Neuronal stem cell (in vitro differentiated cells): ENCODE results near the gene SETD2.
"Not testable (repeated sequence)": the region's sequence is repeated elsewhere in the genome, so short reads cannot be mapped to it uniquely, and the experiment has no call there.

ENCODE experiments used
- DNase-seq: peaks from one replicate; pipeline ENCODE4 v3.0.0-alpha.2; 2013; ENCODE audit warnings: low spot score
- H2AFZ ChIP-seq: one replicate; pipeline ENCODE4 v1.6.1; 2013; ENCODE audit warnings: mild to moderate bottlenecking, low read length, inconsistent platforms
- H2AK5ac ChIP-seq: 2 replicates; pipeline ENCODE4 v1.6.1; 2013; ENCODE audit warnings: low read depth, mild to moderate bottlenecking, inconsistent platforms, low read length, moderate library complexity, mixed read lengths
- H2BK120ac ChIP-seq: 2 replicates; pipeline ENCODE4 v1.6.1; 2013; ENCODE audit warnings: low read depth, mild to moderate bottlenecking, inconsistent platforms, low read length, moderate library complexity, mixed read lengths
- H2BK12ac ChIP-seq: one replicate; pipeline ENCODE4 v1.6.1; 2013; ENCODE audit warnings: low read length, inconsistent platforms
- H2BK15ac ChIP-seq: 2 replicates; pipeline ENCODE4 v1.6.1; 2013; ENCODE audit warnings: mild to moderate bottlenecking, low read length, inconsistent platforms, mixed read lengths
- H2BK5ac ChIP-seq: one replicate; pipeline ENCODE4 v1.6.1; 2013; ENCODE audit warnings: inconsistent platforms, mild to moderate bottlenecking, low read length, moderate library complexity
- H3K14ac ChIP-seq: one replicate; pipeline ENCODE4 v1.6.1; 2013; ENCODE audit warnings: low read length, inconsistent platforms
- H3K18ac ChIP-seq: 2 replicates; pipeline ENCODE4 v1.6.1; 2013; ENCODE audit warnings: low read length, inconsistent platforms
- H3K23ac ChIP-seq: 2 replicates; pipeline ENCODE4 v1.6.1; 2013; ENCODE audit warnings: low read depth, mild to moderate bottlenecking, mixed read lengths, low read length, inconsistent platforms; ENCODE audit not compliant: poor library complexity
- H3K27ac ChIP-seq: replicated peaks from 3 replicates; pipeline ENCODE4 v1.5.1; 2013; ENCODE audit warnings: low read length, inconsistent platforms
- H3K27me3 ChIP-seq, 3 experiments: 2 replicates each; pipeline ENCODE4 v1.6.1; 2013; ENCODE audit warnings: low read length in 3 of 3, mild to moderate bottlenecking in 2 of 3, inconsistent platforms in 1 of 3, low read depth in 1 of 3, mixed read lengths in 1 of 3, moderate library complexity in 1 of 3; ENCODE audit not compliant: control insufficient read depth in 3 of 3, insufficient read depth in 3 of 3
- H3K36me3 ChIP-seq, 2 donors: replicated peaks in 1 of 2; 2 replicates each; pipeline ENCODE4 v1.6.1; 2013; ENCODE audit warnings: low read length in 2 of 2; ENCODE audit not compliant: control insufficient read depth in 2 of 2, insufficient read depth in 2 of 2
- H3K4ac ChIP-seq: 2 replicates; pipeline ENCODE4 v1.6.1; 2013; ENCODE audit warnings: inconsistent platforms, mild to moderate bottlenecking, low read length, moderate library complexity
- H3K4me1 ChIP-seq, 2 donors: 1 replicate in 1 of 2; 2 replicates in 1 of 2; pipeline ENCODE4 v1.6.1; 2013; ENCODE audit warnings: low read length in 2 of 2, low read depth in 1 of 2; ENCODE audit not compliant: control insufficient read depth in 2 of 2, insufficient read depth in 1 of 2
- H3K4me2 ChIP-seq: one replicate; pipeline ENCODE4 v1.6.1; 2013; ENCODE audit warnings: mild to moderate bottlenecking, low read length, inconsistent platforms; ENCODE audit not compliant: insufficient read depth, poor library complexity, severe bottlenecking
- H3K4me3 ChIP-seq, 2 donors: 2 replicates each; pipeline ENCODE4 v1.5.1; 2013; ENCODE audit warnings: low read length in 2 of 2, mild to moderate bottlenecking in 2 of 2, inconsistent platforms in 1 of 2, moderate library complexity in 1 of 2
- H3K79me1 ChIP-seq: one replicate; pipeline ENCODE4 v1.6.1; 2013; ENCODE audit warnings: low read depth, mild to moderate bottlenecking, inconsistent platforms, low read length, moderate library complexity
- H3K9ac ChIP-seq: one replicate; pipeline ENCODE4 v1.6.1; 2013; ENCODE audit warnings: mild to moderate bottlenecking, low read depth, low read length, inconsistent platforms; ENCODE audit not compliant: poor library complexity
- H3K9me3 ChIP-seq, 2 donors: replicated peaks in 1 of 2; 2 replicates each; pipeline versions ENCODE3 to v1.6.1; 2013; ENCODE audit warnings: low read length in 2 of 2, mild to moderate bottlenecking in 2 of 2, inconsistent platforms in 1 of 2, low read depth in 1 of 2, mixed read lengths in 1 of 2, moderate library complexity in 1 of 2; ENCODE audit not compliant: control insufficient read depth in 2 of 2, insufficient read depth in 1 of 2
- H4K8ac ChIP-seq: one replicate; pipeline ENCODE4 v1.6.1; 2013; ENCODE audit warnings: low read depth, mild to moderate bottlenecking, inconsistent platforms, low read length, moderate library complexity
- H4K91ac ChIP-seq: one replicate; pipeline ENCODE4 v1.6.1; 2013; ENCODE audit warnings: low read length, low read depth, mild to moderate bottlenecking, inconsistent platforms; ENCODE audit not compliant: poor library complexity
- WGBS, 2 donors: extraction: QIAGEN DNeasy Blood & Tissue Kit; methylation state at CpG; one replicate each; pipeline ENCODE4 v1.1.7; 2013; ENCODE audit warnings: missing lambda C conversion rate in 2 of 2, mixed read lengths in 1 of 2; ENCODE audit not compliant: insufficient read length in 2 of 2, insufficient replicate concordance in 1 of 2; ENCODE audit errors: extremely low coverage in 2 of 2; 5-methylcytosine and 5-hydroxymethylcytosine counted together

Gene SETD2

DNA sequence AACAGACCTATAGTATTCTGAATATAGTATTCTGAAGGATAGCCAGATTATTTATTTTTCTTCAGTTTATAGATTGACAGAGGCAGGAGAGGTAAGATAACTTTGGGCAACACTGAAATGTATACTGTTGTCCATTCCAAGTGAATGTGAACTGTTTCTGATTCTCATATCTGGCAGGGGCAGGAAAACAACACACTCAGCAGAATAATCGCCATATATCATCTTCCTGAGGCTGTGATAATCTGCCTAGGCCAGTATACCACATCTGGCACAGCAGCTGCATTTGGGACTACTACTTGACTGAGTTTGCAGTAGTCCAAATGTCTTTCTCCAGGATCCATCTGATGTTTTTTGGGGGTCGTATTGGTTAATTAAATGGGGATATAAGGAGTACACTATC, 22.4 kb upstream of the SETD2 start:
- no peak for DNase-seq
- H2BK12ac ChIP-seq = no peak overlapping the region

GRCh38 chr3:47181685-47182084, 17.8 kb upstream of the SETD2 start:
- H3K79me1 ChIP-seq, H3K27me3 ChIP-seq, H3K18ac ChIP-seq, H2AFZ ChIP-seq, H4K8ac ChIP-seq, H3K27ac ChIP-seq, H3K4me2 ChIP-seq, H2BK15ac ChIP-seq, H2BK5ac ChIP-seq, H3K4me3 ChIP-seq, H2BK120ac ChIP-seq, H3K9ac ChIP-seq, H4K91ac ChIP-seq, H3K23ac ChIP-seq, H2BK12ac ChIP-seq, DNase-seq, H3K14ac ChIP-seq, H3K4me1 ChIP-seq, H3K9me3 ChIP-seq, H2AK5ac ChIP-seq, H3K4ac ChIP-seq: not testable (repeated sequence)
- H3K36me3 ChIP-seq = peaks cover 0 to 25% of the 10 kb centered on the region in 2 donors
- WGBS, 2 donors = no CpG with 5 or more reads among the region's 4 CpGs

More for the DNA sequence above, 22.4 kb upstream of the SETD2 start:
- no peak overlapping the region for H3K9ac ChIP-seq
- no peaks in the 10 kb centered on the region for H3K9me3 ChIP-seq
- no peak overlapping the region for H2AK5ac ChIP-seq
- H4K91ac ChIP-seq = no peak overlapping the region
- H3K4ac ChIP-seq = no peak overlapping the region
- no peaks in the 10 kb centered on the region for H3K27me3 ChIP-seq
- no peak overlapping the region for H2AFZ ChIP-seq
- WGBS, 2 donors = no CpG with 5 or more reads among the region's 2 CpGs
- no peak overlapping the region for H3K4me3 ChIP-seq
- H3K27ac ChIP-seq = no peak overlapping the region
- no peak overlapping the region for H2BK120ac ChIP-seq
- no peak overlapping the region for H2BK5ac ChIP-seq
- H3K23ac ChIP-seq = no peak overlapping the region
- H3K4me2 ChIP-seq = no peak overlapping the region
- no peak overlapping the region for H3K14ac ChIP-seq
- H3K18ac ChIP-seq = no peak overlapping the region
- no peaks in the 10 kb centered on the region for H3K36me3 ChIP-seq
- H2BK15ac ChIP-seq = no peak overlapping the region
- no peak overlapping the region for H4K8ac ChIP-seq
- no peaks in the 10 kb centered on the region for H3K4me1 ChIP-seq
- H3K79me1 ChIP-seq = no peaks in the 10 kb centered on the region

- not testable (repeated sequence) for DNase-seq, H2AFZ ChIP-seq, H3K27me3 ChIP-seq, H2BK120ac ChIP-seq, H3K18ac ChIP-seq, H2BK15ac ChIP-seq, H2AK5ac ChIP-seq, H3K4me3 ChIP-seq, H3K4ac ChIP-seq, H2BK5ac ChIP-seq, H3K23ac ChIP-seq, H3K4me1 ChIP-seq, H4K8ac ChIP-seq, H3K79me1 ChIP-seq, H4K91ac ChIP-seq, H3K14ac ChIP-seq, H2BK12ac ChIP-seq, H3K9ac ChIP-seq, H3K27ac ChIP-seq, H3K9me3 ChIP-seq, H3K4me2 ChIP-seq
- peaks cover 0 to 31% of the 10 kb centered on the region in 2 donors for H3K36me3 ChIP-seq
- WGBS, 2 donors = no CpG with 5 or more reads among the region's 12 CpGs
These were observed 16.1 kb upstream of the SETD2 start for GRCh38 chr3:47180011-47180410.

- Histone ChIP-seq H2BK15ac (no peak overlapping the region), H3K79me1 (no peaks in the 10 kb centered on the region)
- WGBS, 2 donors = no CpG with 5 or more reads among the region's 5 CpGs
These were observed 12.7 kb upstream of the SETD2 start for GRCh38 chr3:47176582-47176981.

More at GRCh38 chr3:47176582-47176981, 12.7 kb upstream of the SETD2 start:
- DNase-seq = no peak
- no peak overlapping the region for H3K9ac ChIP-seq
- no peak overlapping the region for H2AFZ ChIP-seq
- no peak overlapping the region for H2AK5ac ChIP-seq
- H3K27me3 ChIP-seq = no peaks in the 10 kb centered on the region
- no peaks in the 10 kb centered on the region for H3K4me1 ChIP-seq
- no peak overlapping the region for H3K4ac ChIP-seq
- no peak overlapping the region for H3K27ac ChIP-seq
- no peak overlapping the region for H2BK12ac ChIP-seq
- no peak overlapping the region for H3K23ac ChIP-seq
- H4K91ac ChIP-seq = no peak overlapping the region
- no peak overlapping the region for H2BK5ac ChIP-seq
- peaks cover 0 to 52% of the 10 kb centered on the region in 2 donors for H3K36me3 ChIP-seq
- no peaks in the 10 kb centered on the region for H3K9me3 ChIP-seq
- H3K14ac ChIP-seq = no peak overlapping the region
- H3K4me2 ChIP-seq = no peak overlapping the region
- no peak overlapping the region for H2BK120ac ChIP-seq
- H3K4me3 ChIP-seq = no peak overlapping the region
- no peak overlapping the region for H4K8ac ChIP-seq
- no peak overlapping the region for H3K18ac ChIP-seq
